Gastroesophageal sphincter (tissue), 4 donors: Measurements from ENCODE around the gene UBXN4. TPM values are rescaled to one million over a fixed set of nuclear protein-coding genes. Genes with fewer than 3 reads are reported as not detected.

ENCODE experiments used
- ATAC-seq: fragments of 150-250 bp; one replicate; pipeline ENCODE4 v1.9.1; 2016; ENCODE audit warnings: mild to moderate bottlenecking, moderate library complexity
- H3K27ac ChIP-seq, 4 donors: fragments of 200-600 bp; sonication (generic) in 3 of 4; 1 replicate in 3 of 4; 2 replicates in 1 of 4; pipeline ENCODE4 v1.5.1; 2016 to 2019
- H3K27me3 ChIP-seq: fragments of 200-600 bp; sonication (generic); one replicate; pipeline ENCODE4 v1.5.1; 2019
- H3K36me3 ChIP-seq, 2 donors: fragments of 200-600 bp; sonication (generic); one replicate each; pipeline ENCODE4 v1.5.1; 2019; ENCODE audit warnings: control low read depth in 1 of 2
- H3K4me1 ChIP-seq, 3 donors: fragments of 200-600 bp; sonication (generic); 1 replicate in 2 of 3; 2 replicates in 1 of 3; pipeline ENCODE4 v1.5.1; 2016 to 2019; ENCODE audit warnings: control low read depth in 2 of 3
- H3K4me3 ChIP-seq, 2 donors: fragments of 200-600 bp; sonication (generic); one replicate each; pipeline ENCODE4 v1.5.1; 2019; ENCODE audit warnings: mild to moderate bottlenecking in 1 of 2, moderate library complexity in 1 of 2
- H3K9me3 ChIP-seq, 3 donors: fragments of 200-600 bp; sonication (generic); one replicate each; pipeline ENCODE4 v1.5.1; 2017 to 2019; ENCODE audit warnings: control low read depth in 2 of 3
- CTCF ChIP-seq, 4 experiments: fragments of 200-600 bp in 2 of 4; fragments of 450-650 bp in 2 of 4; sonication (generic) in 1 of 4; IDR thresholded peaks; one replicate each; pipeline ENCODE4 v1.5.1; 2017 to 2019; ENCODE audit warnings: antibody characterized with exemption in 4 of 4, mild to moderate bottlenecking in 2 of 4, moderate library complexity in 2 of 4
- EP300 ChIP-seq: sonication (generic); formaldehyde crosslinking; IDR thresholded peaks from one replicate; pipeline ENCODE4 v1.6.1; 2017; ENCODE audit warnings: antibody characterized with exemption, mild to moderate bottlenecking
- POLR2A ChIP-seq, 2 donors: fragments of 450-650 bp; IDR thresholded peaks; one replicate each; pipeline ENCODE4 v1.6.1; 2017; ENCODE audit warnings: antibody characterized with exemption in 2 of 2, mild to moderate bottlenecking in 2 of 2, moderate library complexity in 1 of 2
- POLR2AphosphoS5 ChIP-seq: sonication (generic); formaldehyde crosslinking; IDR thresholded peaks from one replicate; pipeline ENCODE4 v1.6.1; 2017; ENCODE audit warnings: antibody characterized with exemption
- whole genome bisulfite sequencing, 2 donors: methylation state at CpG; one replicate each; pipeline ENCODE4 v1.1.5; 2018; ENCODE audit warnings: low coverage in 1 of 2; 5-methylcytosine and 5-hydroxymethylcytosine counted together
- total RNA-seq, 4 donors: library from RNA; depleted of rRNA; stranded (reverse); fragments of >200 nt; gene quantifications; one replicate each; pipeline ENCODE4 v1.1.0, GENCODE V29; 2016

The UBXN4 gene
- total RNA-seq, 4 donors from 2014 or later, result 41.0 to 75.6 (median 59.9) TPM

GRCh38 chr2:135798762-135799161 is 57.1 kb downstream of the UBXN4 start:
- no peaks in the 10 kb centered on the region for H3K27me3 ChIP-seq
- 44 to 50% methylated on average over 4 of the region's 4 CpGs for WGBS, 2 donors
- peaks cover 0 to 13% (median 0%) of the 10 kb centered on the region in 3 donors for H3K9me3 ChIP-seq
- no peak for TF ChIP-seq POLR2A (IDR thresholded peaks at IDR 0.05)
- TF ChIP-seq POLR2AphosphoS5, result no peak
- TF ChIP-seq EP300, result no peak
- TF ChIP-seq CTCF (IDR thresholded peaks at IDR 0.05), result no peak
- ATAC-seq, result no peak
- no peak overlapping the region for H3K27ac ChIP-seq
- H3K4me1 ChIP-seq, result peaks cover 0 to 10% (median 0%) of the 10 kb centered on the region in 3 donors
- no peak overlapping the region for H3K4me3 ChIP-seq
- H3K36me3 ChIP-seq, result no peaks in the 10 kb centered on the region

- H3K4me3 ChIP-seq, result no peak overlapping the region
Observed at GRCh38 chr2:135799738-135800137, 58.1 kb downstream of the UBXN4 start.

GRCh38 chr2:135800513-135801460 is 59.1 kb downstream of the UBXN4 start:
- H3K9me3 ChIP-seq, result peaks cover 0 to 13% (median 0%) of the 10 kb centered on the region in 3 donors
- TF ChIP-seq POLR2A (IDR thresholded peaks at IDR 0.05), result no peak
- TF ChIP-seq POLR2AphosphoS5, result no peak
- TF ChIP-seq EP300, result no peak
- no peak for TF ChIP-seq CTCF (IDR thresholded peaks at IDR 0.05)
- H3K4me3 ChIP-seq, result no peak overlapping the region
- H3K36me3 ChIP-seq, result no peaks in the 10 kb centered on the region
- H3K27me3 ChIP-seq, result no peaks in the 10 kb centered on the region
- no peak for ATAC-seq
- no peak overlapping the region for H3K27ac ChIP-seq
- H3K4me1 ChIP-seq, result peaks cover 0 to 10% (median 0%) of the 10 kb centered on the region in 3 donors
- WGBS, 2 donors, result 81 to 90% methylated on average over 6 to 8 of the region's 9 CpGs

More at GRCh38 chr2:135799738-135800137, 58.1 kb downstream of the UBXN4 start:
- no peaks in the 10 kb centered on the region for H3K27me3 ChIP-seq
- 57% methylated on average over 2 of the region's 2 CpGs; no CpG with 5 or more reads in 1 of the 2 donors for WGBS, 2 donors
- peaks cover 0 to 10% (median 0%) of the 10 kb centered on the region in 3 donors for H3K4me1 ChIP-seq
- TF ChIP-seq CTCF (IDR thresholded peaks at IDR 0.05) (no peak), POLR2A (IDR thresholded peaks at IDR 0.05) (no peak), POLR2AphosphoS5 (no peak), EP300 (no peak)
- H3K9me3 ChIP-seq, result peaks cover 0 to 13% (median 0%) of the 10 kb centered on the region in 3 donors
- ATAC-seq, result no peak
- no peaks in the 10 kb centered on the region for H3K36me3 ChIP-seq
- no peak overlapping the region for H3K27ac ChIP-seq

- Histone ChIP-seq H3K27ac (no peak overlapping the region), H3K9me3 (peaks cover 0 to 13% (median 0%) of the 10 kb centered on the region in 3 donors), H3K4me3 (no peak overlapping the region), H3K27me3 (no peaks in the 10 kb centered on the region), H3K4me1 (peaks cover 0 to 8% (median 0%) of the 10 kb centered on the region in 3 donors), H3K36me3 (no peaks in the 10 kb centered on the region)
- TF ChIP-seq POLR2AphosphoS5 (no peak), POLR2A (IDR thresholded peaks at IDR 0.05) (no peak), CTCF (IDR thresholded peaks at IDR 0.05) (no peak), EP300 (no peak)
- 67% methylated on average over 3 of the region's 3 CpGs for WGBS, 2 donors
- no peak for ATAC-seq
Observed at GRCh38 chr2:135802350-135802749, 60.7 kb downstream of the UBXN4 start.
